GM19328 (cell line): ENCODE results near the gene PTCH1.

Experiments
- ATAC-seq: cut with Tn5 transposase; IDR thresholded peaks from one replicate; pipeline ENCODE4 v1.9.1; 2021; ENCODE audit warnings: mild to moderate bottlenecking, moderate library complexity; ENCODE audit not compliant: unreplicated experiment

Gene PTCH1

DNA sequence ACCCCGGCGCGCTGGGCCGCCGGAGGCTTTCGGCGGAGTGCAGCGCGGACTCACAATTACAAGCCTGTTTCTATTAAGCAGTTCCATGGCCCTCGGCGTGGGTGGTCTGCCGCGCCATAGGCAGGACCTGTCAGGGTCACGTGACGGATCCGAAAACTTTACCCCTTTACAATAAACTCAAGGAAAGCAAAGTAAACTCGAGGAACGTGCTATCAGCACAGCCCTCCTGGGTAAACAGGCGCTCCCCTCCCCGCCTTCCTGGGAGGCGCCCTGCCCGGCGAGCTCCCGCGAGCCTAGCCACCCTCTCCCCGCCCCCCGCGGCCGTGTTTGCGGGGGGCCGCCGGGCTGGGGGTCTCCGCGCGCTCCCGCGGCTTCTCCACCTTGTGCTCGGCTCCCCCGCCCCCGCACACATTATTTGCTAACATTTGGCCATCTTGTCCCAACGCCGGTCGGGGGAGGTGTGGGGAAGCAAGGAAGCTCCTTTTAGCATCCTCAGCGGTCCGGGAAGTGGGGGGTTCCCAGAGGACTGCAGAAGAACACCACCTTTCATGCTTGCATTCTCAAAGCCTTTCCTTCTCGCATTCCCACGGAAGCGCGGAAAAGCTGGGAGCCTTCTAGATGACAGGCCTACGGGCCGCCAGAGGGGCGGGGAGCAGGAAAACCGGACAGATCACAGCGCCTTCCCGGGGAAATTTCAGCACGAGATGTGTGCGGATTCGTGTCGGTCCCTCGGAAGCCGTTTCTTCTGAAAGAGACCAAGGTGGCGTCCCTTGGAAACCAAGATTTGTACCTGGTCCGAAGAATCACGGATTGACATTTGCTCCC, at the start of gene PTCH1:
PTCH1 (minus strand) TSS at position 238 of the 825 bp plus-strand sequence.
- no peak for ATAC-seq

DNA sequence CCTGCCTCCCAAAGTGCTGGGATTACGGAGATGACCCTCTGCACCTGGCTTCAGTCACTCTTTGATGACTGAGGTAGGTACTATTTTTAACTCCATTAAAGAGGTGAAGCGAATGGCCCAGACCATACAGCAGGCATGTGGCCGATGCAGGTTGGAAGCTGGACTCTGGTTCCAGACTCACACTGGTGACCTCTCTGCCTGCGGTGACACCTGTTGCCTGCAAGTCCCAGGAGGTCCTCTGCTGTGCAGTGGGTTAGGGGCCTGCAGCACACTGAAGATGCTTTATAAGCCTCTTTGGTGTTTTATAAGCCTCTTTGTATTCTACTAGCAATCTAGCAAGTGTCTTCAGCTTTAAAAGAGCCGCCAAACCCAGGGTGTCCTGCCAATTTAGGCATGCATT, 49.2 kb upstream of the PTCH1 start:
- no peak for ATAC-seq

DNA sequence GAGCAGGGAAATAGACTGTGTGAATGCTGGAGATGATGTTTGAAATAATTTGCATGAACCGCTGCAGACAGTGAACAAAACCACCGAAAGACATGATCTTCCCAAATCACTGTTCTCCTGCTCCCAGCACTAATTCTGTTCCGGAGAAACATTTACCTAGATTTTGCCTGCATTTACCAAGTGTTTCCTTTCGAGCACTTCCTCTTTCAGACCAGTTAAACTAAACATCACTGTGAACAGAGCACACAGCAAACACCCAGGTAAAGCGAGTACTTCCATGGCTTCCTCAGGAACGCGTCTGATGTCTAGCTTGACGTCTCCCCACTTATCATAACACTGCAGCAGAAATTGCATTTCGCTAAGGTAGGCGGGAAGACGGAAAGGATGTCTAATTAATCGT, 45.1 kb upstream of the PTCH1 start:
- ATAC-seq, result no peak

- ATAC-seq, result no peak
Measured at GRCh38 chr9:95557142-95557541, 40.4 kb upstream of the PTCH1 start.

DNA sequence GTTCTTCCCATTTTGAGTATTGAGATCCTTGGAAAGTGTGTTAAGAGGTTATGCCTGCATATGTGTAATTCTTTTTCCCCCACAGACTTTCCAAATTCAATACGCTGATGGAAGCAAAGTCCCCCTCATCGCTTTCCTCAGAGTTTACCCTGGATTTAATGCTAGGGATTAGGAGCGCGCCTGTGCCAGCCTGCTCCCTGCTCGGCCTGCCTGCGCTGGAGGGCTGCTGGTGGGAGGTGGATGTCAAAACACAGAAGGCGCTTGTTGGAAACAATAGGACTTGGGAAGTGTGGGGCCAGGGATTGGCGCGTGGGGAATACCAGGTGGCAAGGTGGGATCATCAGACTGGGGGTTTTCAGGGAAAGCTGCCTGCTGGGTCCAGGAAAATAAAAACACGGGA, 39.8 kb upstream of the PTCH1 start:
- ATAC-seq, result no peak

DNA sequence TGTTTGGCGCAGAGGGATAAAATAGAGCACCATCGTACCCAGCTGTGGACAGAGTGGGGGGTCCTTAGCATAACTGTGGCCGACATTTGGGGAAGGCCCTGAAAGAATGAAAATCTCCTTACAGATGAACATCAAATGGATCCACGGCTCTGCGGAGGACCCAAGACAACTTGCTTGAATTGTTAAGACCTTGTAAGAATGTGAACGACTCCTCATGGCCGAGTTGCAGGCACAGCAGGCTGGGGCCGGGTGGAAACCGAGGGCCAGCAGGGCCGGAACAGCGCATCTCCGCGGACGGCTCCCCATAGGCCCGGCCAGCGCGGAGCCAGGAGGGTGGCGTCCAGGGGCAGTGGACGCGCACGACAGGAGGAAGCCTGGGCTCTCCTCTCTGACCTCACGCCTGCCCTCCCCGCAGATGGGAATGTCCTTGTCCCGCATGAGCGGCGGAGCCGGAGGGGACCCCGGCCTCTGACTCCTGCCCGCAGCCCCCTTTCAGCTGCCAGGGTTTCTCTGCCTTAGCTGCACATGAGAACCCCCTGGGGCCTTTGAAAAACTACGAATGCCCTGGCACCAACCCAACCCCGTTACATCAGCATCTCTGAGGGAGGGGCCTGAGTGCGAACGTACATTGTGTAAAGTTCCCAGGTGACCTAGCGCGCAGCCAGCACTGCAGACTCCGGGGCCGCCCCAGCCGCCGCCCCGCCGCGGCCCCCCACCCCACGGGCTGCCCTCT, 36.2 kb upstream of the PTCH1 start:
- no peak for ATAC-seq

DNA sequence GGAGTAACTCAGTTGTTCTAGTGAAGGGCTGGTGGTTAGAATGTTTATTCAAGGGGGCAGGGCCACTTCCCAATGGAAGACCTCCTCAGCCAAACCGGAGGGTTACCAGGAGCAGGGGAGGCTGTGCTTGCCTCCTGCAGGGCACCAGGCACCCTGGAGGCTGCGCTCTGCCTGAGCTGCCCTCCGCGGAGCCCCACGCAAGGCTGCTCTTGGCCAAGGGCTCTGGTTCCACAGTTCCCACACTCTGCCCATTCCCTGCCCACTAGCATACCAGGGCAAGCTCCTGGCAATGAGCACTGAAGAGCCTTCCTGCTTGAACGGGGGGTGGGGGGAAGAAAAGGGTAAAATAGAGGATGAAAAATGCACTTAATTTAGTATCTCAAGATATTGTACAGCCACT, 35.5 kb upstream of the PTCH1 start:
- no peak for ATAC-seq

- no peak for ATAC-seq
Measured at GRCh38 chr9:95551406-95551805, 34.6 kb upstream of the PTCH1 start.

DNA sequence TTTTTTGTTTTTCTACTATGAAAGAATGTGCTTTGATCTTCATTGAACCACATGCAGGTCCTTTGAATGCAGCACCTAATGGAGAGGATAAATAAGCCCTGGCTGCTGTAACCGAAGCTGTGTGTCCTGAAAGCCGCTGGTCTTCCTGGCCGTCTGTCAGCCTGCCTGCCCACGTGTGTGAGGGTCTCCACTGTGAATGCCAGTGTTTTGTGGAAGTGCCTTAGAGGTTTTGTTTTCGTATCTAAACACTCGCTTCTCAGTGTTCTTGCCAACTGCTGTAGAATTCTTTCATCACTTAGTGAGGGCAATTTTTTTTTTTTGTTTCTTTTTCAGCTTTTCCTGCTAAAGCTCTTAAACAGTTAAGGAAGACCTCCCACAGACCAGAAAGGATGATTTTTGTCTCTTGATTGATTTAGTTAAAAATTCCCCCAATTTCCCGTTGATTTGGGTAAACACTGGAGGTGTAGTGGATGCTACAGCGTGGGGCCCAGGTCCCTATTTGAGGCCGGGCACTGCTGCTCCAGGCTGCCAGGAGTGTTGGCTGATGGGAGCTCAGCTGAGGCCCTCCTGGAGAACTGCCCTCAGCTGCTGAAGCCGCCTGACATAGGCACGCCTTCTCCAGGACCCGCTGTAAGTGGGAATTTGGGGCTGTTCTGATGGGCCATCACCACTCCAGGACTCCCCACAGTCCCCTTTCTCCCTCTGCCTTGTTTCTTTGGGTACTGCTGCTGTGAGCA, 29.2 kb upstream of the PTCH1 start:
- no peak for ATAC-seq

DNA sequence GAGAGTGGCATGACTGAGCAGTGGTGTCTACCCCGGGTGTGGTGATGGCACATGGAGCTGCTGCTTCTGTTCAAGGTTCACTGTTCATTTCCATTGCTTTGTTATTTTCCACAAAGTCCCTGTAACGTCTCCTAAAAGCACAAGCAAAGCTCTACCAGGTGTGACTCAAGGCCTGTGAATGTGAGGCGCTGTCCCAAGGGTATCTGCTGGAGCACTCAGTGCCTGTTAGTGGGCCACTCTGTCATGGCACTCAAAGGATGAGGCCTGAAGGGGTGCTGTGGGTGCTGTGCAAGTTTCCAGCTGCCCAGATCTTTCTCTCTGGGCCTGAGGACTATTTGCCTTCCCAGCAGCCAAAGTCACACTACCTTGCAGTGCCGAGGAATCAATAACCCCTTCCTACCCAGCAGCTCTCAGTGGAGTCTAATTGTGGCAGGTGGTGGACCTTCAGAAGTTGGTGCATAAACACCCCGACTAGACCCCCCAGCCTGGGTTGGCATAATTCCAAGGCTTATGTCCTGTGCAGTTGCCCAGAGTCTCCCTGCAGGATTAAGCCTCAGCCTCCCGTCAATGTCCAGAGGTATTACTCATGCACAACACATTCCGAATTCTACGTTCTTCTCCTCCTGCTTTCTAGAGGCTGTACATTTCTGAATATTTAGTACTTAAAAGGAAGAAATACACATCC, 17.4 kb upstream of the PTCH1 start:
- ATAC-seq, result no peak

GRCh38 chr9:95529910-95530309, 13.1 kb upstream of the PTCH1 start:
- ATAC-seq, result no peak

DNA sequence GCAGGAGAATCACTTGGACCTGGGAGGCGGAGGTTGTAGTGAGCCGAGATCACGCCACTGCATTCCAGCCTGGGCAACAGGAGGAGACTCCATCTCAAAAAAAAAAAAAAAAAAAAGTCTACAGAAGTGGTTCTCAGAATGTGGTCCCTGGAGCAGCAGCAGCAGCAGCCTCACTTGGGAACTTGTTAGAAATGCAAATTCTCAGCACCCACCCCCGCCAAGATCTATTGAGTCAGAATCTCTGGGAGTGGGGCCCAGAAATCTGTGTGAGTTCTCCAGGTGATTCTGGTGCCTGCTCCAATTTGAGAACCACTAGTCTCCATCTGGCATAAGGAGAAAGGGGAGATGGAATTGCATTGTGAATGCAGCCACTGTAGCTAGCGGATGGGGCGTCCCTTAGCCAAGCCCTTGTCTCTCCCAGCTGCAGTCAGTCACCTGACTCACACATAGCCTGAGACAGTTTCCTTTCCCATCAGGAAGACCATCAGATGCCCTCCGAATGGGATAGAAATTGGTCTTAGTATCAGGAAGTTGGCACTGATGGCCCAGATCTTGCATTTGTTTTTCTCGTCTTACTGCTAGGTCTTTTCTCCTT, 12.2 kb upstream of the PTCH1 start:
- ATAC-seq, result no peak

DNA sequence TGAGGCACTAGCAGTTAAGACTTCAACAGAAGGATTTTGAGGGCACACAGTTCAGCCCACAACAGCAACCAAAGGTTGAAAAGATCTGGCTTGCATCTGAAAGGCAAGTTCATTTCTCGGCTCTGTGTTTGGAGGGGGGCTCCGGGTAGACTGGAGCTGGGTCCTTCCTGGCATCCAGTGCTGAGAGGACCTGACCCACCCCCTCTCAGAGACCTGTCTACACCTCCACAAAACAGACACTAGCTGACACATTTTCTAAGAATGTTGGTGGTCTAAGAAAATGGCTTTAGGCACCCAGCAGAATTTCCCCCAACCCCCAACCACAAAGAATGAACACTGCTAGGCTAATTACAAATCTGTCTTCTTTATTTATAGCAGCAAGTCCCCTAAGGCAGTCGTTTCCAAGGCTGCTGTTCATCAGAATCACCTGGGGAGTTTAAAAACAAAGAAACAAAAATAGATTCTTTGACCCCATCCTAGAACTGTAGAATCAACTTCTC, 6.2 kb upstream of the PTCH1 start:
- ATAC-seq, result no peak

DNA sequence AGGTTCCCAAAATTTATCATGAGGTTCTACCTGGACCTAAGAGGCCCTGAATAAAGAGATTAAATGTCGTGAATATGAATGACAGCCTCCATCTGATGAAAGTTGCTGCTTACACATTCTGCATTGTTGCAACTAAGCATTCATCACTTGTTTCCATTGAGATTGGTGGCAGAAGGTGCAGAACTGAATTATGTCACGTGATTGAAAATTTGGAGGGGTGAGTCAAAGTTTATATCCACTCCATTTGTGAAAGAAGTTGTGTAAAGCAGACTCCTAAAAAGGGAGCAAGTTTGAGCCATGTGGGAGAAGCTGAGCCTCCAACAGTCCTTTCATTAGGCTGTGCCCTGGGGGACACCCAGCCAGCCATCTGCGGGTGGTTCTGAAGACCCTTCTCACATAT, 4.9 kb upstream of the PTCH1 start:
- no peak for ATAC-seq

DNA sequence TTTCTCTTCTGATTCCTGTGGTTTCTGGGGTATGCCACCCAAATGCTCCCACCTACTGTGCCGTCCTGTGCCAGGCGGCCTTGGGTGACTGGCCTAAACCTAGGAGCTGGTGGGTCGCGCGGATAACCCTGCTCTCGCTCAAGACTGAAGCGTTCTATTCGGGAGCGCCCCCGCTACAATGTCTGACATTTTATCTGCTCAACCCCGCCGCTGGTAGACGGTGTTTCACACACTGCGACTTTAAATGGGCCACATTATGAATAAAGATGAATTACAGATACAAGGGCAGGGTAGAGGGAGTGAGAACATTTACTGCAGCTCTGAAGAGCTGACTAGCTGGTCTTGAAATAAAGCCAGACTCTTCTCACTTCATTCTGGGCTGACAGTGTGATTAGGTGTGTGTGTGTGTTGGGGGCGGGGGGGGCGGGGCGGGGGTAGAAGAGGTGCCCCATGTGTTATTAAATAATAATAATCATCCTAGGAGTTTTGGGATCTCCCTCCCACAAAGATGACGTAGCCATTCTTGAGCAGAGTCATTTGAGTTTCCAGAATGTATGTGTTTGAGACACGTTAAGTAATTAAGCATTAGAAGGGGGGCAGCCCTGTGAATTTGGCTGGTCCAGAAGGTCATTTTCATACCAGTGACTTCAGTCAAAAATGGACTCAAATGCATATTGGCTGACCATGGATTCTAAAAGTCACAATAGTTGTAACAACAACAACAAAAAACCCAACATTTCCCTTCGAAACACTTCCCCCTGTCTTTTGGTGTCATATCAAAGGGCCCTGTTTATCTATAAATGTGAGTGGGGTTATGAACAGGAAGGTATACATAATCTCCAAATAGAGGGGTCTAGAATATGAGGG, 1.0 kb upstream of the PTCH1 start:
- no peak for ATAC-seq

DNA sequence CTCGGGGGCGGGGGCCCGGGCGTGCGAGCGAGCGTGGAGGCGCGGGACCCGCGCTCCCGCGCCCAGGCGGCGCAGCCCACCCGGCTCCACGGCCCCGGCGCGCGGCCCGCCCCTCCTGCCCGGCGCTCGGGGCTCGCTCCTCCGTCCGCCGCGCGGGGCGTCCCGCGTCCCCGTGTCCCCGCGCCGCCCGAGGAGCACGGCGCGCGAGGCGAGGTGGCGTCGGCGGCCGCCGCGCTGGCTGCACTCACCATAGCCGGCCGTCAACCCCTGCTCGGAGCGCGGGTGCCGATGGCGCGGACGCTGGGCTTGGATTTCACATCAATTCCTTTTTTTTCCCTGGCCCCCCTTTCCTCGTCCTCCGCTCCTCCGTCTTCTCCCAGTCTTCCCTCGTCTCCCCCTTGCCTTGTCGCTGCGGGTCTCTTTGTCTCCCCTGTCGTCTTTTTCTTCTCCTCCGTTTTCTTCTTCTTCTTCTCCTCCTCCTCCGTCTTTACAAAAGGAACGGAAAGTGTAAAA, 494 bp downstream of the PTCH1 start:
- no peak for ATAC-seq

DNA sequence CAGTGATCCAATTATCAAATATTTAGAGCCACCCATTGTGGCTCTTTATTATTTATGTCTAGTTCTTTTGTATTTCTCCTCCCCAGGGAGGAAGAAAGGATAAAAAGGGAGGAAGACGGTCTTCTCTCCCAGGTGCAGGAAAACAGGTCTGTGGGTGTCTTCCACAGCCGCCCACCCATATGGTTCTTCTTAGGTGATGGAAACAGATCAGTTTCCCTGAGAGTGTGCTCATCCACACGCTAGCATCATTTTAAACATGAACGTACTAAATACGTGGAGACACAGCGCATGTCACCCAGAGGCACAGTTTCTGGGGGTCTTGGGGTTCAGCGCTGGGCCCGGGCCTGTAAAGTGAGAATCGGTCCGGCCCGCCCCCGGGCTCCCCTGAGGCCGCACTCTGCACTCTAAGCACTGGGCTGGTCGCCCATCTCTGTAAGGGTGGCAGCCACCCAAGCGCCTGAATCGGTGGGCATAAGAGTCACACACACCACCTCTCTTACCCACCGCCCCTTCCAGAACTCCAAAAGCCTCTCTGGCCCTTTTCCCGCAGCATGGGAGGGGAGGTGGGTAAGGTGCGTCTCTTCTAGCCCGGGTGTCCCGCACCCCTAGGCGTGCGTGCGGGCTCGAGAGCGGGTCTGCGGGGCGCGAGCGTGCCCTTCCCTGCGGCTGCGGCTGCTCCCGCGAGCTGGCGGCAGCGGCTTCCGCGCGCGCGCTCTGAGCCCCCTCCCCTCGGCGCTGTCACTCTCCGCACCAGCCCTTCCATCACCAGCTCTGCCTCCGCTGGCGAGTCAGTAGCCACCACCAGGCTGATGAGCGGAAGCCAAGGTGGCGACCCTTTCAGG, 1.3 kb downstream of the PTCH1 start:
- no peak for ATAC-seq

GRCh38 chr9:95514342-95514741, 2.4 kb downstream of the PTCH1 start:
- ATAC-seq, result no peak
